GM18519 (cell line): ENCODE results near the gene KRT81.
"Not testable (repeated sequence)": the region's sequence is repeated elsewhere in the genome, so short reads cannot be mapped to it uniquely, and the experiment has no call there.

Experiments
- ATAC-seq: cut with Tn5 transposase; IDR thresholded peaks from one replicate; pipeline ENCODE4 v1.9.1; 2021; ENCODE audit warnings: mild to moderate bottlenecking, moderate library complexity; ENCODE audit not compliant: unreplicated experiment, low FRiP score

KRT81 gene

DNA sequence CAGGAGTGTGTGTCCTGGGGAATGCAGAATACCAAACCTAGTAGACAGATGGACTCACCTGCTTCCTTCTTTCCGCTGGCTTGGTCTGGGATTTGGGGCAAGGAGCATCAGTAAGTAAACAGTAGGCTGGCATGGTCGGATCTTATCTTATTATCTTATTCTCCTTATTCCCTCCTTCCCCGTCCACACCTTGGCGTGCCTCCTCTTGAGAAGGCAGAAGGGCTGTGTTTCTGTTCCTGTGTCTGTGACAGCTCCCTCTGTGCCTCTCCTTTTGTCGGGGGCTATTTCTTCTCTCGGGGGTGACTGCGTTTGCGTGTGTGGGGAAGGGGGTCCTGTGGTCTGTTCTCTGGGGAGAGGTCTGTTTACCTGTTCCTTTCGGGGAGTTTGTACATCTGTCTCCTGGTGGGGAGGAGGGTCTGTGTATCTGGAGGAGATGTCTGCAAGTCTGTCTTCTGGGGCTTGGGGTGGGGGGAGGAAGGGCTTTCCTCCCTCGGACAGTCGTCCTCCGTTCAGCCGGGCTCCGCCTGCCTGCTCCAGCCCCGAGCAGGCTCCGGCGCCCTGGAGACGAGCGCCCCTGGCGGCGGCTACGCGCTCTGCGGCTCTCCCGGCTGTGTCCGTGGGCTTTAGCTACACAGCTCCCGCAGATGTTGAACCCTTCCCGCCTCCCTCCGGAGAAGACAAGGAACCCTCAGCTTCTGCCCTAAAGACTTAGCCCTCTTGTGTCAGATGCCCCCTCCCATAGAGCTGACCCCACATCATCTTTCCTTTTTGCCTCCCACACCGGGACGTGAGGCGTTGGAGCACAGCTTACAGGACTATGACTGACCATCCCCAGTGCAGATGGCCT is 12.5 kb downstream of the KRT81 start:
- peak; percentile 44 for ATAC-seq

DNA sequence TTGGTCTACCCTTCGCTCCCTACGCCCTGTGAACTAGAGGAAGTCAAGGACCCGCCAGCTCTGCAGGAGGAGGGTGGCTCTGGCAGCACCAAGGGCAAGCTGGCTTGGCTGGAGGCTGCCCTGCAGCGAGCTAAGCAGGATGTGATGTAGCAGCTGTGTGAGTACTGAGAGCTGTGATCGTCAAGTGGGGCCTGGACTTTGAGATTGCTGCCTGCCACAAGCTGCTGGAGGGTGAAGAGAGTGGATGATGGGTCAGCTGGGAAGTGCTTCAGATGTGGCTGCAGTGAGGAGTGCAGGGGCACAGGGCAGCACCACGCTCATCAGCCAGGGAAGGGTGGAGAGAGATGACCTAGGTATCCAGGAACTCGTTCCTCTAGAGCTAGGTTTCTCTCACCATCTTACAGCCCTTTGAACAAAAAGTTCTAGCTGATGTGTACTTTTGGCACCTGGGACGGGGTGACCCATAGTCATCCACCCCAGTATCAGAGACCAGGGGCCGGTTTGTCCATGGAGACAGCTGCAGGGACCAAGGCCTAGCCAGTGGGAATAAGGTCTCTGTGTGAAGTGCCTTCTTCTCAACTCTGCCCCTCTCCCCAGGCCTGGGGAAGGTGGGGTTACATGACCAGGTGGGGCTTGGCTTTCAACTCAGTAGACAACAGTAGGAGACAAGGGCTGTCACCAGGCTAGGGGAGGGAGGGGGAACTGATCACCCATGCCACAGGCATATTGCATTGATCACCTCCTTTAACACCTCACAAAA is 13.7 kb downstream of the KRT81 start:
- no peak for ATAC-seq

DNA sequence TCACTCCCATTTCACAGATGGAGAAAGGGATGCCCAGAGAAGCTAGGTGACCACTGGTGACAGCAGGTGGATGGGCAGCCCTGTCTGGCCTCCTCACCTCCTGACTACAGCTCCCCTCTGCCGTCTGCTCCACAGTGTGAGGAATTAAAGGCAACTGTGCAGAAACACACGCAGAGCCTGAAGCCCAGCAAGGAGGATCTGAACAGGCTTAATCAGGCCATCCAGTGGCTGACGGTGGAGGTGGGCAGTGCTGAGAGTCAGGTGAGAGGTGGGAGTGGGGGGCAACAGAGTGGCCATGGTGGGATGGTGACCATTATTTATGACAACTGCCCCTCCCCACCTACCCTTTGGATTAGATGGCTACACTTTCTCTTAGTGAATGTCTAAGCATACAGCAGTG is 15.6 kb downstream of the KRT81 start:
- no peak for ATAC-seq

DNA sequence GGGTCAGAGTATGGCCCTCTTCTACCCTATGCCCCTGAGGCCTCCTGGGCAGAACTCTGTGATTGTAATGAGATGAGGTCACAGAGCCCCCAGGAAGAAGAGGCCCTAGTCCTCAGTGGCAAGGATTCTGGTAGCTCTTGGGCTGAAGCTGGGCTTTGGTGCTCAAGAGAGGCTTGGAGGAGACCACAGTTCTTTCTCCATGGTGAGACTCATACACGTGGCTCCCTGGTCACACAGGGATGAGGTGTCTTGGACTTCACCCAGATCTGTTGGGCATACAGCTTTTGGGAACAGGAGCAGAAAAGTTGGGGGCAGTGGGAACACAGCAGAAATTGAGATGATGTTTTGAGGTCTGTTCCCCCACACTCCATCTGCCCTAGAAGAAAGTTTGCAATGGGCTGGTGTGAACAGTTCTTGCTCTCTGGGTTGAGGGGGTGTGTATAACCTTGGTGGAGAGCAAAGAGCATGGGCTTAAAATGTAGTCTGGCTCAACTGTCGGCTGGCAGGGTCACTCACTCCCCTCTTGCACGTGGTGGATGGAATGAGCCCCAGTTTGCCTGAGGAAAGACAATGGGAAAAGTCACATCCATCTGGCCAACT is 16.7 kb downstream of the KRT81 start, which contains the start of gene KRT86:
Gene KRT86 (plus strand): TSS at position 125 of the 600 bp plus-strand sequence. CDS start 27,272 bp downstream, outside the sequence.
- no peak for ATAC-seq

DNA sequence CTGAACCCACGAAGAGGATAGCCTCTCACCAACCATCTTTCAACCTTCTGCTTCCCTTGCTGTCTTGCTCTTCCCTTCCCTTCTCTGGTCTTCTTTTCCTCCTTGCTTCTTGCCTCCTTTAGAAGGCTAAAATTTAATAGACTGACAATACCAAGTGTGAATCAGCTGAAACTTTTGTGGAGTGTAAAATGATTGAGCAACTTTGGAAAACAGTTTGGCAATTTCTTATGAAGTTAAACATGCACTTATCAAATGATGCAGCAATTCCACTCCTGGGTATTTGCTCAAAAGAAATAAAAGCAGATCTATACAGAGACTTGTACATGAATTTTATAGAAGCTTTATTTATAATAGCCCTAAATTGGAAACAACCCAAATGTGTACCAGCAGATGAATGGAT is 20.2 kb downstream of the KRT81 start:
- ATAC-seq = no peak

DNA sequence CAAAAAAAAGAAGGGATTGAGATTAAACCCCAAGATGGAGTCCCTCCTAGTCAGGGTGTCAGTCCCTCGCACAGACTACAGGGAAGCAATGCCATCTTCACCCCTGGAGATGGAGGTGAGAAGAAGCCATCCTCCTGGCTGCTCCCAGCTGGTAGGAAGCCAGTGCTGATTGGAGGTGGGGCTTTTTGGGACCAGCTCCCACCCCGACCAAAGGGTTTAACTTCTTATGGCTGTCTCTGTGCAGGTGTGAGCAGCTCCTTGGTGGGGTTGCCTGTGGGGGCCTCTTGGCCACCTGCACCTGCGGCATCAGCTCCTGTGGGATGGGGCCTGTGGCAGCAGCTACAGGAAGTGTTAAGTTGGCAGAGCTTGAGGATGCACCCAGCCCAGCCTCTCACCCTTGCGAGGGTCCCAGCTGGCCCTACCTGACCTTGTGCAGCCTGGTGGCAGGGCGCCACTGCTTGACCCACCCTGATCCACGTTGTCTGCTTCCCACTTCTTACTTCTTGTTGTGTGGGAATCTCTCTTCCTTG is 20.7 kb downstream of the KRT81 start:
- ATAC-seq = no peak

DNA sequence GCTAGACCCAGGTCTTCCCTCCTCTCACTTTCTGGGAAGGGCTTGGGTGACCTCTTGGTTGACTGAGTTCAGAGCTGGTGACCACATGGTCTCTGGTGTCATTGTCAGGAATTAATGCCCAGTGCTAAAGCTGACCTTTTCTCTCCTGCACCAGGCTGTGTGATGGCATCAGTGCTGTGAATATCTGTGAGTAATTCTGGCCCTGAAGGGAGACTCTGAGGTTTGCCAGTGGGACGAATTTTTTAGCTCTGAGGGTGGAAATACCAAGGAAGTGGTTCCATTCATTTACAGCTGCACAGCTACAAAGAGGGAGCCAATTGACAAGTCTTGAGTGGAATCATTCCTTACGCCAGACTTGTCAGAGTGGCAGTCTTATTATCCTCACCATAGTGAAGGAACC is 23.1 kb downstream of the KRT81 start:
- ATAC-seq = no peak

DNA sequence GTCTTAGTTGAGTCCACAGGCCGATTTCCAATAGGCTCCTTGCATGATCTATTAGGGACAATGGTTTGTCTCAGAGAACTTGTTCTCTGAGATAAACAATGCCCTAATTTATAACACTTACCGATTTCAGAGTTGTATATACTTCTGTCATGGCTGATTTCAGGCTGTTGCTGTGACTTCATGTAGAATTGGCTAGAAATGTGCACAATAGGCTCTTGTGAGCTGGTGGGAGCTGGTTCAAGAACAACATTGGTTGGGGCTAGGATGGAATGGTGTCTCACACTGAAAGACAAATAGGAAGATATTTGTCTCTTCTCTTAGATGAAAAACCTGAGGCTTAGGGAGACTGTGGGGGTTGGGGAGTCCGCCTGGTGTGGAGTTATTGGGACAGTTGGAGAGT is 23.6 kb downstream of the KRT81 start:
- ATAC-seq = no peak

DNA sequence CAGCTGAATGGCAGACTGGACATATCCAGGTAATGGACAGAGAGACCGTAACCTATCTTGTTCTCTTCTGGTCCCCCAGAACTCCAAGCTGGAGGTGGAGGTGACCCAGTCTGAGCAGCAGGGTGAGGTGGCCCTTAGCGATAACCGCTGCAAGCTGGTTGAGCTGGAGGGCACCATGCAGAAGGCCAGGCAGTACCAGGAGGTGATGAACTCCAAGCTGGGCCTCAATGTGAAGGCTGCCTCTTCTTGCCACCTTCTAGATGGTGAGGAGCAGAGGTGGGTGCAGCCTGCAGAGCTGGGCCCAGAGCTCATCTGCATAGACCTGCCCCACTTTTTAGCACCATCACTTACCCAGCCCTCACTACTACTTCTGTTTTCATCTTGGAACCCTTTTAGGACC is 24.1 kb downstream of the KRT81 start:
- ATAC-seq = no peak

DNA sequence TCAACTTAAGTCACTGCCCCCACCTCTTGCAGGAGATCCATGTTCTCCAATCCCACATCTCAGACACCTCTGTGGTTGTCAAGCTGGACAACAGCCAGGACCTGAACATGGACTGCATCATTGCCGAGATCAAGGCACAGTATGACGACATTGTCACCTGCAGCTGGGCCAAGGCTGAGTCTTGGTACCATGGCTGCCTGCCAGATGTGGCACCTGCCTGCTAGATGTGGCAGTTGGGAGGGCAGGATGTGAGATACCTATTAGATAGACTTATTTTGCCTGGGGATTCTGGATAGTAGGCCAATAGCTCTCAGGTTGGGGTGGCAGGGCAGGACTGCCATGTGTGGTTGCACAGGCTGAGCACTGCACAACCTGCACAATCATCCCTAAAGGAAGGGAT is 24.8 kb downstream of the KRT81 start:
- ATAC-seq = no peak

DNA sequence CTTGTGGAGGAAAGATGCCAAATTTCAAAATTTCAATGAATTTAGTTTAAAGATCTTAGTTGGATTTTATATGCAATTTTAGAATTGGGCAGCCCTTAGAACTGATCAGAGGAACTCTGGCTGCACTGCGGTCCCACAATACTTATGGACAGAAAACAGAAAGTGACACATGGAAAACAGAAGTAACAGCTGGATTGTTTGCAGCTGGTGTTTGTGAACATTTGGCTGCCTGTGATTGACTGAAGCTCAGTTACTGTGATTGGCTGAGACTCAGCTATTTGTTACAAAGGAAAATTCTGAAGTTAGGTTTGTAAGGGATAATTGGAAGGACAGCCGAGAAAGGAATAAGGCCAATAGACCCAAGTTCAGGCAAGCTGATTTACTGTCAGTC is 26.9 kb downstream of the KRT81 start:
- ATAC-seq = no peak

DNA sequence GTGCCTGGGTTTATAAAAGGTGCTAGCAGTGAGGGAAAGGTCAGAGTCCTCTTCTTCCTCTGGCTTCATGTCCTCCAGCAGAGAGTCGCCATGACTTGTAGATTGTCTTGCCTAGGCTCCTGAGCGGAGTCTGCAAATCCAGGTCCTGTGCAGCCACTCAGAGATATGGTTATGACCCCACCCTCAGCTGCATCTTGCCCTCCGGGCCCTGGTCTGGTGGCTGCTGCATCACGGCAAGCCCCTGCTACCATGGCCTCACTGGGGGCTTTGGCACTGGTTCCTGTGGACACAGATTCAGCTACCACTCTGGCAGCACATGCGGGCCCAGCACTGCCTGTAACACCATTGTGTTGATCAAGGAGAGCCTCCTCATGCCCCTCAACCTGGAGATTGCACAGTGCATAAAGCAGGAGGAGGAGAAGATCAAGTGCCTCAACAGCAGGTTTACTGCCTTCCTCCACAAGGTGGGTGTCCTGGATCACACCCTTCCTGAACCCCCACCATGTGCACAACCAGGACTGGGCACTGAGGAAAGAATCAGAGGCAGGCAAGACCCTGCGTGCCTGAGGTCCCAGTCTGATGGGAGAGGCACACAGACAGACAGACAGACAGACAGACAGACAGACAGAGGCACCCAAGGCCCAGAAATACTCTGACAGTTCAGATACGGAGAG is 27.4 kb downstream of the KRT81 start:
- no peak for ATAC-seq

DNA sequence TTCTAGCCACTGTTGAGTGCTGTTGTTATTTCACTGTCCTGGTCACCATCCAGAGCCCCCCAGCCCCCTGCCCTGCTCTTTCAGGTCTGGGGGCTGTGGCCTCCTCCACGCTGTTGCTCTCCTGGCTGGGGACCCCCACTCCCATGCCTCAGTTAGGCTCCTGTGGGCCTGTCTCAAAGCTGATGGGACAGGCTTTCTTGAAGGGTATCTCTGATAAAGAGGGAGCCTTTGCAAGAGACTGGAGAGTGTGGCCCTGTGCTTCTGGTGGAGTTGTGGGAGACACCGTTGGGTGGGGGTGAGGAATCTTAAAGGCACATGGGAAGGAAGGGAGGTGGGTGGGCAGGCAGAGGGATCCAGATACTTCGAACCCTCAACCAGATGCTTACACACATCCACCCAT is 29.0 kb downstream of the KRT81 start:
- ATAC-seq = no peak

DNA sequence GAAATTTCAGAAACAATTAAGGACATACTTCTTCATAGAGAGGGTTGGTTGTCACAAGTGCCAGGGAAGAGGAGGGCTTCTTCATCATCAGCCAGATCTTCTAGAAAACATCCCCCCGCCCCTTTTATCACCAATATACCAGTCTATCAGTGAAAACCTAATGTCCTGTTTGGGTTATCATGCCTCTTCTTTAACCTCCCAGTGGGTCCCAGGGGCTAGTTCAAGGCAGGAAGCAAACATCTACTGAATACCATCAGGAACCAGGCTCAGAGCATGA is 30.2 kb downstream of the KRT81 start:
- no peak for ATAC-seq

DNA sequence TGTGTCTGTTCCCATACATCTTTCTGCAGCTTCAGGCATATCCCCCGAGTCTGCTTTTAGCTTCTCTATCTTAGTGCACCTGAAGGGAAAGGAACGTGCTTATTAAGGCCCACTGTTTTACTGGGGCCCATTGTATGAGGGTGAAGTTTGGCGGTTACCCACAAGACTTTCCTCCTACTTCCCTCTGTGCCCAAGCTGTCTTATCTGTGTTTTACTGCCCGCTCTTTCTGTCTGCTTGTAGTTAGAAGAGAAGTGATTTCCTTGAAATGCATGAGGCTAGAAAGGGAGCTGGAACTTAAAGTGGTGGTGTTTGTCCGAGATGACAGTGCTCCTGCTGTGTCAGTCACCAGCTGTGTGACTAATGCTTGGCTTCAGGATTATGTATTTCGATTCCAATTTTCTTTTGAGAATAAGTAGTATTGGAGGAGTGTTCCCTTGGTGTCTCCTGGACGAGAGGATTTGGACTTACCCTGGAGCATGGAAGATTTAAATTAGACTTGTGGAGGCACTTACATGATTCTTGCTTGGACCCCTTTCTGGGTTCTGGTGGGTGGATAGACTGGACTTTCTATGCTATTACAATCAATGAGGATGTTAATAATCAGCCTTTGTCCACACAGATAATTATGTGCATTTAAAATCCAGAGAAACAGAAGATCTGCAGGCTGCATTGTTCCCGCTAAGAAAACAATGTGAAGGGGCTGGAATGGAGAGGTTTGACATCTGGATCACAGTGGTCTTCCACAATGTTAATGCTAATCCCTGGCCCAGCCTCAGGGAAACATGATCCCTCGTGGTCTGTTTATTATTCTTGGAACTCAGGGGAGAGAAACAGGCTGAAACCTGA is 30.8 kb downstream of the KRT81 start:
- no peak for ATAC-seq

DNA sequence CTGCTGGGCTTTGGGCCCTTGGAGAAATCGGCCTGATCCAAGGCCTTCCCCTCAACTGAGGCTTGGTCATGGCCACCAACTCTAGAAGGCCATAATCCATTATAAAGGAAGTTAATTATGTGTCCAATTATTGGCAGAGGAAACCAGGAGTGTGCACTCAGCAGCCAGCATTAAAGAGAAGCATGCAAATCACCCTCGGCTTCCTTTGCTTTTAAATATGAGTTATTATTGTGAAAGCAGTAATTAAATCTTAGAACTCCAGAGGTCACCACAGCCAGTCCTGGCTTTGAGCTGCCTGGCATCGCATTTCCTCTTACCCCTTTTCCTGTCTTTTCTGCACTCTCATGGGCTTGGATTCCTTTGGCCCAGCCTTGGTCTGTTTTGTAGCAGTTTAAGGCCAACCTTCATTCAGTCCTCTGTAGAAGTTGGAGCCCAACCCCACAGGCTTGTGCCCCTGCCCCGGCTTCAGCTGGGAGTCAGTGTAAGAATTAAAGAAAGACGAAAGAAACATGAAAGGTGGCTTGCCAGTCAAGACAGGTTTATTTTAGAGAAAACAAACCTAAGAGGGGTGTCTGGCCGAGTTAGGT is 31.6 kb downstream of the KRT81 start:
- ATAC-seq = no peak

DNA sequence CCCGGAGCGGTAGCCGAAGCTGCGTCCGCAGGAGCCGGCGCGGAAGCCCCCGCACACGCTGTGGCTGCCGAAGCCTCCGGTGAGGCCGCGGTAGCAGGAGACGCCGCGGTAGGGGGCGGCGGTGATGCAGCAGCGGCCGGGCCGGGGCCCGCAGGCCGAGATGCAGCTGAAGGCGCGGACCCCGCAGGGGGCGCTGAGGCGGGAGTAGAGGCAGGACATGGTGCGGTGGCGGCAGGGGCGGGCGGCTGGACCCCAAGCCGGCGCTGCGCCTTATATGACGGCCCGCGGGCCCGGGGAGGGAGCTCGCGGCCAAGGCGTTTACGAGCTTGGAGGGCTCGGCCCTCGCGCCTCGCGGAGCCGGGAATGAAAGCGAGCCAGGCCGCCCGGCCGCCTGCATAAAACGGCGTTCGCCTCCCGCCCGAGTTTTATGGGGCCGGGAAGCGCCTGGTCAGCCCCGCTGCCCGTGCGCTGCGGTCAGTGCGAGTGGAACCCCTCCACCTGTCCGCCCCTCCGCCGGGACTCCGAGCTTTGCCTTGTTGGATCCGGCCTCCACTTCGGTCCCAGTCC is 32.9 kb downstream of the KRT81 start:
- ATAC-seq = no peak

DNA sequence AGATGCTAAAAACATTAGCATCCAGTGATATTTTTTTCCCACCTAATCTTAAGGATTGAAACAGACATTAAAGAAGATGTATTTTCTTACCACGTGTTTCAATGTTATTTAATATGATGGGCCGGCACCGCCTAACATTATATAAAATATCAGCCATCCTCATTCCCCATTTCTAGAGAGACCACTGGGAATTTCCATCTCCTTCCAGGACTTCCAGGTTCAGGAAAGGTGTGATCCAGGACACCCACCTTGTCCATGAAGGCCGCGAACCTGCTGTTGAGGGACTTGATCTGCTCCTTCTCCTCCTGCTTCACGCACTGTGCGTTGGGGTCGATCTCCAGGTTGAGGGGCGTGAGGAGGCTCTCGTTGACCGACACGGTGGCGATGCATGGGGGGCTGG is 33.4 kb downstream of the KRT81 start:
- ATAC-seq = not testable (repeated sequence)

DNA sequence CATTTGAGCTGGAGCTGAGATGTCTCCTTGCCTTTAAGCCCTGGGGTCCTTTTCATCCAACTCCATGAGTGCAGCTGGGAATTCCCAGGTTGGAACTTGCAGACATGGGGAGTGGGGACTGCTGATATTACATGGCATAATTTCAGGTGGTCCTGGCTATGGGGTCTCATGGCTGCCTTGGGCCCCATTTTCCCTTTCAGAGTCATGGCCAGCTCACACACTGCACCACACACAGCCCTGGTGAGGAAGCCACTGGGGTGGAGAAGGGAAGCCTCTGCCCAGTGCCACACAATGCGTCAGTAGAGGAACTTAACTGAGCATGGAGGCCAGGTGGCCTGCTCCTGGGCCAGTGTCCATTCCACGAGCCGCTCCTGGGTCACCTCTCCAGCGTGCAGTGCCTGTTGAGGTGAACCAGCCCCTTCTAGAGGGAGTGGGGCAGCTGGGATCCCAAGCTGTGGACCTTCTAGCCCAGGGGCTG is 34.2 kb downstream of the KRT81 start:
- no peak for ATAC-seq
